Measurements from ENCODE around the gene ZC3HAV1L. TPM values are rescaled to one million over a fixed set of nuclear protein-coding genes. Genes with fewer than 3 reads are reported as not detected.

Gene ZC3HAV1L
- total and polyA plus RNA-seq, 10 of the 15 experiments (the other 5 are each of a cell fraction or from before 2014, with no cell fraction given) = 0.09 to 16.3 (median 4.9) TPM

- ChIA-PET POLR2A (no interaction called here), CTCF (interaction anchor here (1.4 to 2.2 kb wide), 2 partner anchors 9 to 49 kb away, joined by 6 to 16 read pairs; no protein-coding TSS in a partner anchor), SMC1A (ENCODE audit: uncharacterized antibody, unreplicated experiment) (interaction anchor here (0.5 to 3.2 kb wide), 2 partner anchors 8 to 13 kb away, joined by 3 to 9 read pairs; no protein-coding TSS in a partner anchor), RAD21 (ENCODE audit: unreplicated experiment) (no interaction called here)
- H3K27ac ChIP-seq (ENCODE audit: control insufficient read depth, insufficient read depth) = no peak overlapping the region
- ATAC-seq = no peak
- 93% methylated on average over 9 of the region's 9 CpGs for WGBS (ENCODE audit: insufficient coverage, insufficient replicate concordance, low lambda C conversion rate, missing lambda C conversion rate)
- no peak for FAIRE-seq
- no peak for DNase-seq (ENCODE audit: low read depth, low spot score)
- TF ChIP-seq SMAD5 (IDR thresholded peaks at IDR 0.05; ENCODE audit: low read depth) = no peak
- no peak for TF ChIP-seq MTA2 (IDR thresholded peaks at IDR 0.05; ENCODE audit: low read depth)
- no peak for TF ChIP-seq CREB1 (IDR thresholded peaks at IDR 0.05; ENCODE audit: low read depth)
- TF ChIP-seq SIX5 (IDR thresholded peaks at IDR 0.05; ENCODE audit: low read depth, low read length, severe bottlenecking) = no peak
- no peak for TF ChIP-seq CHD4 (IDR thresholded peaks at IDR 0.05)
- no peak for TF ChIP-seq NR2C1 (IDR thresholded peaks at IDR 0.05)
- TF ChIP-seq CBX5 (IDR thresholded peaks at IDR 0.05; ENCODE audit: low read depth) = no peak
- no peak for TF ChIP-seq ESRRA (IDR thresholded peaks at IDR 0.05; ENCODE audit: low read length)
- no peak for TF ChIP-seq NFIC (IDR thresholded peaks at IDR 0.05; ENCODE audit: low read depth, low read length)
- TF ChIP-seq KAT2A (conservative IDR thresholded peaks at IDR 0.05; ENCODE audit: control insufficient read depth, low read depth, low read length) = no peak
- TF ChIP-seq CEBPZ (IDR thresholded peaks at IDR 0.05; ENCODE audit: low read depth, low read length) = no peak
- TF ChIP-seq ZBTB4 (CRISPR knock-in tag; IDR thresholded peaks at IDR 0.05) = no peak
- no TSS peak for BruUV-seq (replicated peaks)
- H3K79me2 ChIP-seq (ENCODE audit: control insufficient read depth, insufficient read depth, low read length) = no peaks in the 10 kb centered on the region
- in situ Hi-C loops (cut with MboI) (no loop called here), intact Hi-C loops (cut with micrococcal nuclease; ENCODE audit: unreplicated experiment) (no loop called here)
- H3K9me3 ChIP-seq (replicated peaks; ENCODE audit: control insufficient read depth, insufficient read depth, low read length) = no peaks in the 10 kb centered on the region
- no peak overlapping the region for H3K4me3 ChIP-seq
- no peak overlapping the region for H3K9ac ChIP-seq (ENCODE audit: control insufficient read depth, insufficient read depth, low read length)
- H3K27me3 ChIP-seq (replicated peaks in 1 of 2; ENCODE audit: control insufficient read depth in 2 of 2, insufficient read depth in 2 of 2, low read length in 1 of 2) = no peaks in the 10 kb centered on the region
- H3K36me3 ChIP-seq (ENCODE audit: control insufficient read depth in 2 of 2, insufficient read depth in 2 of 2, low read length in 1 of 2) = peaks cover 24 to 42% of the 10 kb centered on the region in 2 experiments
- H3K4me2 ChIP-seq (ENCODE audit: control insufficient read depth, insufficient read depth) = no peak overlapping the region
- H3K4me1 ChIP-seq (ENCODE audit: control insufficient read depth, insufficient read depth, low read length) = no peaks in the 10 kb centered on the region
- no peaks in the 10 kb centered on the region; the same call in none of the 2 replicates for H4K20me1 ChIP-seq (ENCODE audit: control insufficient read depth, insufficient read depth)
- no peak overlapping the region for H2AFZ ChIP-seq (ENCODE audit: control insufficient read depth, low read depth, low read length)
Measured at GRCh38 chr7:139066315-139066714, 30.5 kb upstream of the ZC3HAV1L start.
